GM12892 (cell line): ENCODE data around the gene PLBD1.

ENCODE experiments used
- POLR2AphosphoS5 ChIP-seq: IDR thresholded peaks from 2 replicates; pipeline ENCODE4 v1.6.1; 2011; ENCODE audit warnings: low read depth, low read length, control low read depth
- TAF1 ChIP-seq: IDR thresholded peaks from 2 replicates; pipeline ENCODE4 v1.6.1; 2011; ENCODE audit warnings: low read depth, mild to moderate bottlenecking, control low read depth, low read length, borderline replicate concordance

DNA sequence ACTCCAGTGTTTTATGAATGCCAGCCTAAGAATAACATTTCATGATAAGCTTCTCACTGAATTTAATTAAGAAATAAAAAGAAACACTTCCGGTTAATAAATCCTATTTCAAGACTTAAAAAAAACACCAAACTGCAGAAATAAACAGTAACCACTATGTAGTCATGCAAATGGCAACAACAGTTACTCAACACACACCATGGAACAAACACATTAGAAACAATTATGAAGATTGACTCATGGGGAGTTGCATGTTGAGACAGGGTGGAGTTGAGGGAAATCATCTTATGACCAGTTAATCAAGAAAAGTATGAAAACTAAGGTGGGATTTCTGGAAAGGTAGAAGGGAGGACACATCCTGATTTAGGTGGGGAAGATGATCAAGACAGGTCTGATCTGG lies 52.7 kb downstream of the PLBD1 start:
- TF ChIP-seq POLR2AphosphoS5 (no peak), TAF1 (no peak)
